Measurements from ENCODE around the gene RNF152.

The RNF152 gene

GRCh38 chr18:61856678-61857077 is 36.1 kb downstream of the RNF152 start:
- POLR2A ChIA-PET, result no interaction called here
- CTCF ChIA-PET, result interaction anchor here (0.5 kb wide), 1 partner anchor 206 kb away, joined by 3 read pairs; no protein-coding TSS in a partner anchor
- no peak overlapping the region for H3K4me3 ChIP-seq (ENCODE audit: low read depth, low read length)

GRCh38 chr18:61855449-61856378 is 37.1 kb downstream of the RNF152 start:
- Histone ChIP-seq H3K36me3 (ENCODE audit: control insufficient read depth in 2 of 2, insufficient read depth in 1 of 2, low read length in 2 of 2) (no peaks in the 10 kb centered on the region), H3K4me3 (ENCODE audit: low read depth, low read length) (no peak overlapping the region), H3K27ac (ENCODE audit: extremely low read depth, low read depth, low read length) (no peak overlapping the region), H3K4me1 (ENCODE audit: control insufficient read depth, insufficient read depth, low read length) (peaks cover 3% of the 10 kb centered on the region), H3K9me3 (ENCODE audit: control insufficient read depth, insufficient read depth, low read depth, low read length) (no peaks in the 10 kb centered on the region)
- ChIA-PET CTCF (interaction anchor here (0.5 to 0.6 kb wide), 2 partner anchors 205 to 317 kb away, joined by 3 read pairs; no protein-coding TSS in a partner anchor), POLR2A (no interaction called here)
- no peak for TF ChIP-seq ZFP37 (tag by site-specific recombination; IDR thresholded peaks at IDR 0.05)
- TF ChIP-seq ZNF175 (tag by site-specific recombination; IDR thresholded peaks at IDR 0.05), result no peak

More at GRCh38 chr18:61856678-61857077, 36.1 kb downstream of the RNF152 start:
- H3K9me3 ChIP-seq (ENCODE audit: control insufficient read depth, insufficient read depth, low read depth, low read length), result no peaks in the 10 kb centered on the region
- TF ChIP-seq ZNF266 (tag by site-specific recombination; IDR thresholded peaks at IDR 0.05; ENCODE audit: low read depth), result no peak
- no peak for TF ChIP-seq ZNF16 (tag by site-specific recombination; IDR thresholded peaks at IDR 0.05; ENCODE audit: low read depth)
- no peak for TF ChIP-seq ZNF211 (tag by site-specific recombination; IDR thresholded peaks at IDR 0.05; ENCODE audit: low read depth)
- TF ChIP-seq SP2 (tag by site-specific recombination; IDR thresholded peaks at IDR 0.05), result no peak
- no peak for TF ChIP-seq ZNF341 (tag by site-specific recombination; IDR thresholded peaks at IDR 0.05; ENCODE audit: low read depth)
- TF ChIP-seq ZNF658 (tag by site-specific recombination; IDR thresholded peaks at IDR 0.05), result no peak
- H3K27ac ChIP-seq (ENCODE audit: extremely low read depth, low read depth, low read length), result no peak overlapping the region
- no peaks in the 10 kb centered on the region for H3K36me3 ChIP-seq (ENCODE audit: control insufficient read depth in 2 of 2, insufficient read depth in 1 of 2, low read length in 2 of 2)
- H3K4me1 ChIP-seq (ENCODE audit: control insufficient read depth, insufficient read depth, low read length), result peaks cover 3% of the 10 kb centered on the region

DNA sequence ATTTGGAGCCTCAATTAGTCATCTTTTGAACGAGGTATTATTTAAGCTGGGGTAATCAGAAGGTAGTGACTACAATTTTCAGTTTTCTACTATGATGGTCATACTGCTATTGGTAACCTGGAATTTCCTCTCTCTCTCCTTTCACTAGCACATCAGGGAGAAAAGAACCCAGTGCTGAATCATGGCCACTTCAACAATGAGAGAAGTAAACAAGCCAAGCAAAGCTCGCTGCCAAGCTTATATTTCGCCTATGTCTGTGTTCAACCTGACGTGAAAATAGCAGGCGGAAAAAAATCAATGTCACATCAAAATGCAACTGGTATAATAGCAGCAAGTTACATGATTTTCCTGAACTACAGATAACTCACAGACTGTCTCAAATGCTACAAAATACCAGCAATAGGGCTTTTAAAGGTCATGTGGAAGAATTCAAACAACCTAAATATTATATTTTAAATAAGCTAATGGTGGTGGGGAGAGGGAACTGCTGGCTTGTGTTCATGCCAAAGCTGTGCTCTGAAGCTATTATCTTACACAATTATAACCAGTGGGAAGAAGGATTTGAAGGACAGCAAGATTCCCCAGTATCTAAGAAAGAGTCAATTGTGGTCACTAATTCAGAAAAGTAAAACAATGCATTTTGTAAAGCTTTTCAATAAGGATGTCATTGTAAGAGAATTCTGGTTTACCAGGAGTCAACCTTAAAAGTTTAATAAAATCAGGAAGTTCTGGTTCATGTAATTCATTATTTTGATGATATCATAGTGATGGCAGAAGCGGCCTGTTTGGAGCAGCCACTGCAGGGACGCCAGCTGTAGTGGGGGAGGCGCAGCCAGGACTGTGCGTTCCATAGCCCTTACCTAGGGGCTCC is 38.0 kb downstream of the RNF152 start:
- CTCF ChIA-PET, result interaction anchor here (0.6 kb wide), 1 partner anchor 316 kb away, joined by 3 read pairs; no protein-coding TSS in a partner anchor
- H3K27ac ChIP-seq (ENCODE audit: extremely low read depth, low read depth, low read length), result no peak overlapping the region
- POLR2A ChIA-PET, result no interaction called here
- TF ChIP-seq ZFP3 (tag by site-specific recombination; IDR thresholded peaks at IDR 0.05; ENCODE audit: low read depth), result no peak
- TF ChIP-seq KLF10 (tag by site-specific recombination; IDR thresholded peaks at IDR 0.05), result no peak
- TF ChIP-seq ZNF768 (tag by site-specific recombination; IDR thresholded peaks at IDR 0.05), result no peak
- TF ChIP-seq PATZ1 (tag by site-specific recombination; IDR thresholded peaks at IDR 0.05), result no peak
- TF ChIP-seq ZNF510 (tag by site-specific recombination; IDR thresholded peaks at IDR 0.05; ENCODE audit: insufficient replicate concordance), result no peak
- TF ChIP-seq, protein P1, sequence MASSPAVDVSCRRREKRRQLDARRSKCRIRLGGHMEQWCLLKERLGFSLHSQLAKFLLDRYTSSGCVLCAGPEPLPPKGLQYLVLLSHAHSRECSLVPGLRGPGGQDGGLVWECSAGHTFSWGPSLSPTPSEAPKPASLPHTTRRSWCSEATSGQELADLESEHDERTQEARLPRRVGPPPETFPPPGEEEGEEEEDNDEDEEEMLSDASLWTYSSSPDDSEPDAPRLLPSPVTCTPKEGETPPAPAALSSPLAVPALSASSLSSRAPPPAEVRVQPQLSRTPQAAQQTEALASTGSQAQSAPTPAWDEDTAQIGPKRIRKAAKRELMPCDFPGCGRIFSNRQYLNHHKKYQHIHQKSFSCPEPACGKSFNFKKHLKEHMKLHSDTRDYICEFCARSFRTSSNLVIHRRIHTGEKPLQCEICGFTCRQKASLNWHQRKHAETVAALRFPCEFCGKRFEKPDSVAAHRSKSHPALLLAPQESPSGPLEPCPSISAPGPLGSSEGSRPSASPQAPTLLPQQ (tag by site-specific recombination; IDR thresholded peaks at IDR 0.05), result no peak
- no peak for TF ChIP-seq ZNF571 (tag by site-specific recombination; IDR thresholded peaks at IDR 0.05)
- TF ChIP-seq ZNF132 (tag by site-specific recombination; IDR thresholded peaks at IDR 0.05; ENCODE audit: borderline replicate concordance), result no peak
- TF ChIP-seq ZNF621 (tag by site-specific recombination; IDR thresholded peaks at IDR 0.05), result no peak
- TF ChIP-seq CTCF (tag by site-specific recombination; IDR thresholded peaks at IDR 0.05), result no peak
- TF ChIP-seq ZNF558 (tag by site-specific recombination; IDR thresholded peaks at IDR 0.05), result no peak
- no peak for TF ChIP-seq ZNF529 (tag by site-specific recombination; IDR thresholded peaks at IDR 0.05; ENCODE audit: insufficient replicate concordance)
- peaks cover 3% of the 10 kb centered on the region for H3K4me1 ChIP-seq (ENCODE audit: control insufficient read depth, insufficient read depth, low read length)
- no peaks in the 10 kb centered on the region for H3K9me3 ChIP-seq (ENCODE audit: control insufficient read depth, insufficient read depth, low read depth, low read length)
- H3K4me3 ChIP-seq (ENCODE audit: low read depth, low read length), result no peak overlapping the region
- no peaks in the 10 kb centered on the region for H3K36me3 ChIP-seq (ENCODE audit: control insufficient read depth in 2 of 2, insufficient read depth in 1 of 2, low read length in 2 of 2)

Data from HEK293 (cell line).